SKM-1 (cell line): ENCODE data around the gene SERTAD2.

Experiments used
- DNase-seq: peaks from one replicate; lab custom pipeline; 2025; ENCODE audit not compliant: unreplicated experiment; lab: John Stamatoyannopoulos, UW

SERTAD2 gene, protein sequence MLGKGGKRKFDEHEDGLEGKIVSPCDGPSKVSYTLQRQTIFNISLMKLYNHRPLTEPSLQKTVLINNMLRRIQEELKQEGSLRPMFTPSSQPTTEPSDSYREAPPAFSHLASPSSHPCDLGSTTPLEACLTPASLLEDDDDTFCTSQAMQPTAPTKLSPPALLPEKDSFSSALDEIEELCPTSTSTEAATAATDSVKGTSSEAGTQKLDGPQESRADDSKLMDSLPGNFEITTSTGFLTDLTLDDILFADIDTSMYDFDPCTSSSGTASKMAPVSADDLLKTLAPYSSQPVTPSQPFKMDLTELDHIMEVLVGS

DNA sequence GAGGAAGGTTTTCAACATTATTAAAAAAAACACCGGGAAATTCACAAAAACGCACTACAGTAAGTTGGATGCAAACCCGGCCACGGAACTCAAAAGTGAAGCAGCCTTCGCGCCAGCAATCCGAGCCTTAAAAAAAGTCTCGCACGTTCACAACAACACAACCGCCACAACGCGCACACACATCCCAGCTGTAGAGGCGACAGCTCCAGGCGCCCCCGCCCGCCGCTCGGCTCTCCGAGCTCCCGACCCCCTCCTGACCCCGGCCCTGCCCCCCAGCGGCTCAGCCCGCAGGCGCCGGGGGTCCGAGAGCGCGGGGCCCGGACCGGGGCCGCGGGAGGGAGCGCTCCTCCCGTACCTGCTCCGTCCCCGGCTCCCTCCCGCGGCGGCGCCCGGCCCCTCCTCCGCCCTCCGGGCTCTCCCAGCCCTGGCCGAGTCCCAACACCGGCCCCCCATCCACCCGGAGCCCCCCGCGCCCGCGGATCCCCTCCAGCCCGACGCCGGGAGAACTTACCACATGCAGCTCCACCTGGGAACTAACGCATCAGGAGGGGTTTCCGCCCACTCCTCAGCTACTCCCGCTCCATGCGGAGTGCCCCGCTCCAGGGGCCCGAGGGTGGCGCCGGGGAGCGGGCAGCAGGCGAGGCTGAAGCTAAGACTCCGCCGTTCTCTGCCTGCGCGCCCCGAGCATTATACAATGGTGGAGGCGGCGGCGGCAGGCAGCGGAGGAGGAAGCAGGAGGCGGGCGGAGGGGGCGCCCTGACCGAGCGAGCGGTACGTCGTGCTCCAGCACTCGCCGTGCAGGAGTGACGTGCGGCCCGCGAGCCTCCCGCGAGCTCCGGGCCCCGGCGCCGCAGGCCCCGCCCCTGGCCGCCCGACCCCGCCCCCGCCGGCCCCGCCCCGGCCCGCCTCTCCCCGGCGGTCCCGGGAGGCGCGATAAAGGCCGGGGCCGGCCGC is at the start of gene SERTAD2:
Gene SERTAD2, minus strand, starts transcription at position 805 of the 954 bp plus-strand sequence. CDS start 17,042 bp downstream, outside the sequence.
- DNase-seq = peak; percentile 54

- DNase-seq = no peak
These were observed 46.6 kb upstream of the SERTAD2 start for GRCh38 chr2:64700133-64700809.

GRCh38 chr2:64699712-64700111 is 46.0 kb upstream of the SERTAD2 start:
- DNase-seq = no peak

- no peak for DNase-seq
These were observed 45.1 kb upstream of the SERTAD2 start for GRCh38 chr2:64698668-64699444.

GRCh38 chr2:64698177-64698643 is 44.5 kb upstream of the SERTAD2 start:
- DNase-seq = no peak

DNA sequence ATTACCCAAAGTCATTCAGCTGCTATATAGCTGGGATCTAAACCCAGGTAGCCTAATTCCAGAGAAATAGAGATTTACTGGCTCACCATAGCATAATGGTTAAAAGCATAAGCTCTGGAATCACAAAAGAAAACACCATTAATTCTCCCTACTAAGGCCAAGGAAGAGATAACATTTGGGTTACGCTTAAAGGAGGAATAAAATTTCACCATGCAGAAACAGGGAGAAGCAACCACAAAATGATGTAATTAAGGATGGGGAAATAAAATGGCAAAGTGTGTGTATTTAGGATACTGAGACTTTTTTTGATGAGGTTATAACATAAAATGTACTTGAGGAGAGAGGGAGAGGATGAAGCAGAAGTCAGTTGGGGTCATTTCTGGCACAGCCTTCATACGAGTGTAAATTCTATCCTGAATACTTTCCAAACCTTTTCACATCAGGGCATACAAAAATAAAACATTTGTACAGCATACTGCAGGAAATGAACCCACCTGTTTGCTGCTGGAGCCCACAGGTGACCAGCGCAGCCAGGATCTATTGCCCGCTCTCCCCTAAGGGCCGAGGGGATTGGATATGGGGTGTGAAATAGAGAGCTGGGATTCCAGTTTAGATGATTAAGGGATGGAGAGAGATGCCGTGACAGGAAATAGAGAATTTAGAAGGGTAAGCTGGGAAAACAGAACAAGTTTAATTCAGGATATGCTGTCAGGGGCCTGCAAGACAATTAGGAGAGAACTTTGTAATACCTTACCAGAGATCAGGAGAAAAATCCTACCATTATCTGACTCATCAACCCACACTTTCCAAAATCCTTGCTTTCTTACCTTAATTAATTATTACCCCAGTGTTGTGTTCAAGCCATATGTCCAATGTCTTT is 43.8 kb upstream of the SERTAD2 start:
- DNase-seq = no peak

GRCh38 chr2:64696636-64697035 is 42.9 kb upstream of the SERTAD2 start:
- DNase-seq = no peak

GRCh38 chr2:64695721-64696261 is 42.1 kb upstream of the SERTAD2 start:
- no peak for DNase-seq

GRCh38 chr2:64692401-64692800 is 38.7 kb upstream of the SERTAD2 start:
- DNase-seq = no peak

DNA sequence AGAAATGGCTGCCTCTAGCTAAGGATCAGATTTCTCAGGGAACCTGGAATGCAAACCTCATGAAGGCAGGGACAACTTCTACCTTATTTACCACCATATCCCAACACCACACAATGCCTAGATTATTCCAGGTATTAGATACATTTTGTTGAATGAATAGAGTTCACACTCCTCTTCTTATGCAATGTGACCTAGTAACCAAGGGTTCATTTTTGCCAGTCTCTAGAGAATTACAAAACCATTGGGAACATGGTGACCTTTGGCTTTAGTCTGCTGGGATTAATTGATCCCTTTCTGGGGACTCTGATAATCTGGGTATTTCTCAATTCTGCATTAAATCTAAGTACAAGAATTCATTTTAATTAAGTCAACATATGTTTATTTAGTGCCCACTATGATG is 35.2 kb upstream of the SERTAD2 start:
- DNase-seq = no peak

DNA sequence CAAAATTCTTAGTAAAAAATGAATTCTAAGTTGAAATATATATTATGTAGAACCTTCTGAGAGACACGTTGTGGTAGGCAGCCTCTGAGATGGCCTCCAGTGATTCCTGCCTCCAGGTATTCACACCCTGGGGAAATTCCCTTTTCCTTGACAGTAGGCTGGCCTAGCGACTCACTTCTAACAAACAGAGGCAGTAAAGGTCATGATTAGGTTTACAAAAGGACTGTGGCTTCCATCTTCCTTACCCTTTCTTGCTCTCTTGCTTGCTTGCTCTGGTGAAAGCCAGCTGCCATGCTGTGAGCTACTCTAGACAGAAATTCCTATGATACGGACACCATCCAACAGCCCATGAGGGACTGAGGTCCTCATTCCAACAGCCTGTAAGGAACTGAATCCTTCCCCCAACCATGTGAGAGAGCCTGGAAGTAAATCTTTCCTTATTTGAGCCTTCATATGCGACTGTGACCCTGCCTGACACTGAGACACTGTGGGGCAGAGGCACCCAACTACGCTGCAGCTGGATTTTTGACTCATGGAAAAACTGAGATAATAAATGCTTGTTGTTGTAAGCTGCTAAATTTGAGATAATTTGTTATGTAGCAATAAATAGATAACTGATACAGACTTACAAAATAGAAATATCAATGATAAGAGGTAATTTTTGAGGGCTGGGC is 32.7 kb upstream of the SERTAD2 start:
- DNase-seq = no peak

DNA sequence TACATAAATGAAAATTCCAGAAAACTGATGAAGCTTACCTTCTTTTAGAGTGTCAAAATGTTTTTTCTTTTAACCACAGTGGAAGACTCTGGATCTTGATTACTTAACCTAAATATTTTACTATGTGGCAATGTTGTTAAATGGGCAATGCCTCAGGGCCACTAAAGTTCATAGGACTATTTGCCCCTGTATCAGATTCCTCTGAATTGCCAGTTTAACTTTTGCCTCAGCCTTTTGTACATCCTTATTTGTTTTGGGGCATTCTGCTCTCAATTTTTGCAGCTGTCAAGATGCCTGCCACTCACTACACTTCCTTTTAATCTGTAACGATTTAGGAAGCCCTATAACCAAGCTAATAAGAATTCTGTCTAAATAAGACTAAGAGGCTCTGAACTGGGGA is 31.7 kb upstream of the SERTAD2 start:
- DNase-seq = no peak

DNA sequence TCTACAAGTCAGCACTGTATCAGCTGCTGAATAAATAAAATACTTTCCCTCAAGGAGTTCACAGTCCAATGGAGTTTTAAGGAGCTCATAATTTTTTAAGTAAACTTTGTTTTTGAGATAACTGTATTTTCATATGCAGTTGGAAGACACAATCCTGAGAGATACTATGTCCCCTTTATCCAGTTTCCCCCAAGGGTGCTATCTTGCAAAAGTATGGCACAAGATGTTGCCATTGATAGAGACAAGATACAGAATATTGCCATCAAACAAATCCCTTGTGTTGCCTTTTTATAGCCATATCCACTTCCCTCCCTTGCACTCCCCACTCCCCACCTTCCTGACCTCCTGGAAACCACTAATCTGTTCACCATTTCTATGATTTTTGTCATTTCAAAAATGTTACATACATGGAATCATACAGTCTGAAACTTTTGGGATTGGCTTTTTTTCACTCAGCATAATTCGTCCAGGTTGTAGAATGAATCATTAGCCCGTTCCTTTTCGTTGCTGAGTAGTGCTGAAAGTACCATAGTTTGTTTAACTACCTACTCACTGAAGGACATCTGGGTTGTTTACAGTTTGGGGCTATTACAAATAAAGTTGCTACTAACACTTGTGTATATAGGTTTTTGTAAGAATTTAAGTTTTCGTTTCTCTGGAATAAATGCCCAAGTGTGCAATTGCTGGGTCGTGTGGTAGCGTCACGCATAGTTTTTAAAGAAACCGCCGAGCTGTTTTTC is 30.2 kb upstream of the SERTAD2 start:
- DNase-seq = no peak

DNA sequence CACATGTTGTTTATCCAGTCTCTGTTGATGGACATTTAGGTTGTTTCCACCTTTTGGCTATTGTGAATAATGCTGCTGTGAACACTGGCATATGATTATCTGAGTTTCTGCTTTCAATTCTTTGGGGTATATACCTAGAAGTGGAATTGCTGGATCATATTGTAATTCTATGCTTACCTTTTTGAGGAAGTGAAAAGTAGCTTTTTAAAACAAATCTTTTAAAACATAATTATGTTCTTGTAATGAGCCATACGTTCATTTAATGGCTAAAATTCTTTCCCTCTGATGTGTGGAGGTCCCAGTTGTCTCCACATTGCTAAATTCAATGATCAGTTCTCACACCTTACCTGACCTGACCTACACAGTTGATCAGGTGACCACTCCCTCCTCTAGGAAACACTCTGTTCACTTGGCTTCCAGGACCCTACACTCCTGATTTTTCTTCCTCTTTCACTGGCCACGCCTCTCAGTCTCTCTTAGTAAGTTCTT is 27.8 kb upstream of the SERTAD2 start:
- DNase-seq = no peak

DNA sequence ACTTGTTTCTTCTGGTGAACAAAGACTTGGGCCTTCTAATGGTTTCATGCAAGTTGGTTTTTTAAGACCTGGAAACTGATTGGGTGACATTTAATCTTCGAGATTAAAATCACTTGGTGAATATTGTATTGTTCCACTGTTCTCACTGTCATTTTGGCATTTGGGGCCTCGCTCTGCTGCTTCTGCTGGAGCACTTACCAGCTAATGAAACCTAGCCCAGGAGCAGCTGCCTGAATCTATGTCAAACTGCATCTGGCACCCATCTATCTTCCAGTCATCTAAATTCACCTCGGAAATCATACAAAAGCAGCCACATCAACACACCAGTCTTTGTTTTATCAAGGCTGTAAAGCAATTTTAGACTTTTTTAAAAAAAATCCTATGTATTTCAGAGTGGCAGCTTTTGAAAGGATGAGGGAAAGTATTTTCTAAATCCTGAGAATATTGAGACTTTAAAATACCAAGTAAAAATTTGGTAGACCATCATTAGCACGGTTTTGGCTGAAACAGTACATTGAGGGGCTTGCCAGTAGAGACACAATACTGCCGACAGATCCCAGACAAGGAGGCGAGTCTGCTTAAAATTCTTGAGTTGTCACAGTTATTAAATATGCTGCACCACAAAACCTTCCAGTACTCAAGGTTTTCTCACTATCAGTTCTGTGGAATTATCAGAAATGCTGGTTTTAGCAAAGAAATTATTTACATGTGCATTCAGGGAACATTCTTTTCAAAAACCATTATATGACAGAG is 26.1 kb upstream of the SERTAD2 start:
- DNase-seq = no peak

GRCh38 chr2:64678771-64679590 is 25.3 kb upstream of the SERTAD2 start:
- DNase-seq = no peak
